ENCODE data around the gene SLC38A8.

Gene SLC38A8

GRCh38 chr16:84082835-84083569 is 40.4 kb upstream of the SLC38A8 start:
- Histone ChIP-seq H3K9ac (ENCODE audit: low read length) (no peak overlapping the region), H3K4me1 (ENCODE audit: control insufficient read depth, insufficient read depth, low read length) (no peaks in the 10 kb centered on the region), H3K9me3 (ENCODE audit: control insufficient read depth, insufficient read depth, low read depth, low read length) (no peaks in the 10 kb centered on the region), H3K27ac (ENCODE audit: low read depth, low read length) (no peak overlapping the region), H3K27me3 (ENCODE audit: control insufficient read depth, insufficient read depth, low read length) (no peaks in the 10 kb centered on the region), H3K4me3 (ENCODE audit: low read depth, low read length) (no peak overlapping the region), H3K36me3 (ENCODE audit: control insufficient read depth, insufficient read depth, low read length) (peaks cover 84% of the 10 kb centered on the region)

DNA sequence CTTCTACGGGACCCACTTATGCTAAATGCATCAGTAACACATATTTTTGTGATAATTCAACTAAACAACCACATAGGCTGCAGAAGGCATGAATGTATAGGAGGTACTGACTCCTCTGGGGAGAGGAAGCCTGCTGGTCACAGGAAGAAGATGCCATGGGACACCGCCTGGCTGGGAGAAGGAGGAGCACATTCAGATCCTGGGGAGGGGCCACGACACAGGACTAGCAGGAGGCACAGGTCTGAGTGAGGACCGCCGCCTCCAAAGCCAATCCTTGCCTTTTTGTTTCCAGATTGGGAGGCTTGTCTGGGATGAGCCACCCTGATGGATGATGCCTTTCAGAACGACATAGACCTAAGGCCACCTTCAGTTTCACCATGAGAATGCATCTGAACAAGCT is 39.5 kb upstream of the SLC38A8 start:
- Histone ChIP-seq H3K4me3 (ENCODE audit: low read depth, low read length) (no peak overlapping the region), H3K9me3 (ENCODE audit: control insufficient read depth, insufficient read depth, low read depth, low read length) (no peaks in the 10 kb centered on the region), H3K27ac (ENCODE audit: low read depth, low read length) (no peak overlapping the region), H3K4me1 (ENCODE audit: control insufficient read depth, insufficient read depth, low read length) (no peaks in the 10 kb centered on the region), H3K27me3 (ENCODE audit: control insufficient read depth, insufficient read depth, low read length) (no peaks in the 10 kb centered on the region), H3K36me3 (ENCODE audit: control insufficient read depth, insufficient read depth, low read length) (peaks cover 76% of the 10 kb centered on the region), H3K9ac (ENCODE audit: low read length) (no peak overlapping the region)

- no peak overlapping the region for H3K9ac ChIP-seq (ENCODE audit: low read length)
- no peaks in the 10 kb centered on the region for H3K4me1 ChIP-seq (ENCODE audit: control insufficient read depth, insufficient read depth, low read length)
- no peak overlapping the region for H3K4me3 ChIP-seq (ENCODE audit: low read depth, low read length)
- H3K27me3 ChIP-seq (ENCODE audit: control insufficient read depth, insufficient read depth, low read length), result no peaks in the 10 kb centered on the region
- no peak overlapping the region for H3K27ac ChIP-seq (ENCODE audit: low read depth, low read length)
- peaks cover 70% of the 10 kb centered on the region for H3K36me3 ChIP-seq (ENCODE audit: control insufficient read depth, insufficient read depth, low read length)
- H3K9me3 ChIP-seq (ENCODE audit: control insufficient read depth, insufficient read depth, low read depth, low read length), result no peaks in the 10 kb centered on the region
Measured at GRCh38 chr16:84081446-84081989, 38.9 kb upstream of the SLC38A8 start.

GRCh38 chr16:84080813-84081212 is 38.2 kb upstream of the SLC38A8 start:
- no peak overlapping the region for H3K4me3 ChIP-seq (ENCODE audit: low read depth, low read length)
- H3K27me3 ChIP-seq (ENCODE audit: control insufficient read depth, insufficient read depth, low read length), result no peaks in the 10 kb centered on the region
- H3K4me1 ChIP-seq (ENCODE audit: control insufficient read depth, insufficient read depth, low read length), result no peaks in the 10 kb centered on the region
- no peaks in the 10 kb centered on the region for H3K9me3 ChIP-seq (ENCODE audit: control insufficient read depth, insufficient read depth, low read depth, low read length)
- H3K9ac ChIP-seq (ENCODE audit: low read length), result no peak overlapping the region
- peaks cover 65% of the 10 kb centered on the region for H3K36me3 ChIP-seq (ENCODE audit: control insufficient read depth, insufficient read depth, low read length)
- no peak overlapping the region for H3K27ac ChIP-seq (ENCODE audit: low read depth, low read length)

- no peaks in the 10 kb centered on the region for H3K27me3 ChIP-seq (ENCODE audit: control insufficient read depth, insufficient read depth, low read length)
- H3K27ac ChIP-seq (ENCODE audit: low read depth, low read length), result no peak overlapping the region
- no peak overlapping the region for H3K9ac ChIP-seq (ENCODE audit: low read length)
- H3K4me1 ChIP-seq (ENCODE audit: control insufficient read depth, insufficient read depth, low read length), result no peaks in the 10 kb centered on the region
- no peak overlapping the region for H3K4me3 ChIP-seq (ENCODE audit: low read depth, low read length)
- no peaks in the 10 kb centered on the region for H3K9me3 ChIP-seq (ENCODE audit: control insufficient read depth, insufficient read depth, low read depth, low read length)
- H3K36me3 ChIP-seq (ENCODE audit: control insufficient read depth, insufficient read depth, low read length), result peaks cover 69% of the 10 kb centered on the region
Measured at GRCh38 chr16:84080378-84080777, 37.8 kb upstream of the SLC38A8 start.

GRCh38 chr16:84079664-84080063 is 37.1 kb upstream of the SLC38A8 start:
- no peak overlapping the region for H3K27ac ChIP-seq (ENCODE audit: low read depth, low read length)
- H3K9me3 ChIP-seq (ENCODE audit: control insufficient read depth, insufficient read depth, low read depth, low read length), result no peaks in the 10 kb centered on the region
- H3K27me3 ChIP-seq (ENCODE audit: control insufficient read depth, insufficient read depth, low read length), result no peaks in the 10 kb centered on the region
- H3K4me1 ChIP-seq (ENCODE audit: control insufficient read depth, insufficient read depth, low read length), result no peaks in the 10 kb centered on the region
- H3K9ac ChIP-seq (ENCODE audit: low read length), result no peak overlapping the region
- H3K4me3 ChIP-seq (ENCODE audit: low read depth, low read length), result no peak overlapping the region
- H3K36me3 ChIP-seq (ENCODE audit: control insufficient read depth, insufficient read depth, low read length), result peaks cover 75% of the 10 kb centered on the region

- Histone ChIP-seq H3K27me3 (ENCODE audit: control insufficient read depth, insufficient read depth, low read length) (no peaks in the 10 kb centered on the region), H3K27ac (ENCODE audit: low read depth, low read length) (no peak overlapping the region), H3K4me1 (ENCODE audit: control insufficient read depth, insufficient read depth, low read length) (no peaks in the 10 kb centered on the region), H3K4me3 (ENCODE audit: low read depth, low read length) (no peak overlapping the region), H3K36me3 (ENCODE audit: control insufficient read depth, insufficient read depth, low read length) (peaks cover 63% of the 10 kb centered on the region), H3K9ac (ENCODE audit: low read length) (no peak overlapping the region), H3K9me3 (ENCODE audit: control insufficient read depth, insufficient read depth, low read depth, low read length) (no peaks in the 10 kb centered on the region)
Measured at GRCh38 chr16:84075376-84075775, 32.8 kb upstream of the SLC38A8 start.

DNA sequence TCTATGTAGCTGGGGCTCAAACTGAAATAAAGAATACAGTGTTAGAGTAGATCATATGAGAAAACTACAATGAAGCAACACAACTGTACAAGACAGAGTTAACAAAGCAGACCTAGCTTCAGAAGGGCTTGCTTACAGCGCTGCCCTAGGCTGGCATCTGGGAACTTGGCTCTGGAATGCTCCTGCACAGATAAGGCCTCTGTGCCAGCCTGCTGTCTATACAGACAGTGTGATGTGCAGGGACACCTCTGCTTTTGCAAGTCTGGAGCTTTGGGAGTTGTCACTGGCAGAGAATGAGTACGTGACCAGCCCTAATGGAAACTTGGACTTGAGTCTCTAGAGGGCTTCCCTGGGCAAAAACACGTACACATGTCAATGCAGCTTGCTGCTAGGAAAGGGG is 32.1 kb upstream of the SLC38A8 start:
- Histone ChIP-seq H3K36me3 (ENCODE audit: control insufficient read depth, insufficient read depth, low read length) (peaks cover 63% of the 10 kb centered on the region), H3K4me1 (ENCODE audit: control insufficient read depth, insufficient read depth, low read length) (no peaks in the 10 kb centered on the region), H3K9ac (ENCODE audit: low read length) (no peak overlapping the region), H3K27me3 (ENCODE audit: control insufficient read depth, insufficient read depth, low read length) (no peaks in the 10 kb centered on the region), H3K9me3 (ENCODE audit: control insufficient read depth, insufficient read depth, low read depth, low read length) (no peaks in the 10 kb centered on the region), H3K27ac (ENCODE audit: low read depth, low read length) (no peak overlapping the region), H3K4me3 (ENCODE audit: low read depth, low read length) (no peak overlapping the region)

GRCh38 chr16:84072014-84072413 is 29.4 kb upstream of the SLC38A8 start:
- H3K4me1 ChIP-seq (ENCODE audit: control insufficient read depth, insufficient read depth, low read length), result no peaks in the 10 kb centered on the region
- no peaks in the 10 kb centered on the region for H3K27me3 ChIP-seq (ENCODE audit: control insufficient read depth, insufficient read depth, low read length)
- no peak overlapping the region for H3K9ac ChIP-seq (ENCODE audit: low read length)
- H3K36me3 ChIP-seq (ENCODE audit: control insufficient read depth, insufficient read depth, low read length), result peaks cover 73% of the 10 kb centered on the region
- H3K27ac ChIP-seq (ENCODE audit: low read depth, low read length), result no peak overlapping the region
- H3K9me3 ChIP-seq (ENCODE audit: control insufficient read depth, insufficient read depth, low read depth, low read length), result no peaks in the 10 kb centered on the region
- H3K4me3 ChIP-seq (ENCODE audit: low read depth, low read length), result no peak overlapping the region

GRCh38 chr16:84071121-84071520 is 28.5 kb upstream of the SLC38A8 start:
- no peak overlapping the region for H3K27ac ChIP-seq (ENCODE audit: low read depth, low read length)
- H3K36me3 ChIP-seq (ENCODE audit: control insufficient read depth, insufficient read depth, low read length), result peaks cover 80% of the 10 kb centered on the region
- H3K9ac ChIP-seq (ENCODE audit: low read length), result no peak overlapping the region
- no peaks in the 10 kb centered on the region for H3K27me3 ChIP-seq (ENCODE audit: control insufficient read depth, insufficient read depth, low read length)
- H3K9me3 ChIP-seq (ENCODE audit: control insufficient read depth, insufficient read depth, low read depth, low read length), result no peaks in the 10 kb centered on the region
- H3K4me1 ChIP-seq (ENCODE audit: control insufficient read depth, insufficient read depth, low read length), result no peaks in the 10 kb centered on the region
- H3K4me3 ChIP-seq (ENCODE audit: low read depth, low read length), result no peak overlapping the region

- peaks cover 68% of the 10 kb centered on the region for H3K36me3 ChIP-seq (ENCODE audit: control insufficient read depth, insufficient read depth, low read length)
- H3K4me3 ChIP-seq (ENCODE audit: low read depth, low read length), result no peak overlapping the region
Measured at GRCh38 chr16:84069540-84069939, 26.9 kb upstream of the SLC38A8 start.

More at GRCh38 chr16:84069540-84069939, 26.9 kb upstream of the SLC38A8 start:
- Histone ChIP-seq H3K4me1 (ENCODE audit: control insufficient read depth, insufficient read depth, low read length) (no peaks in the 10 kb centered on the region), H3K27me3 (ENCODE audit: control insufficient read depth, insufficient read depth, low read length) (no peaks in the 10 kb centered on the region), H3K9ac (ENCODE audit: low read length) (no peak overlapping the region), H3K27ac (ENCODE audit: low read depth, low read length) (no peak overlapping the region), H3K9me3 (ENCODE audit: control insufficient read depth, insufficient read depth, low read depth, low read length) (no peaks in the 10 kb centered on the region)
